ENCODE data around the gene PIGH. TPM values are rescaled to one million over a fixed set of nuclear protein-coding genes. Genes with fewer than 3 reads are reported as not detected.

The PIGH gene
- total and polyA plus RNA-seq, 2 of the 13 experiments (the other 11 are each of a cell fraction or from before 2014, with no cell fraction given), result 30.0 to 43.5 TPM

DNA sequence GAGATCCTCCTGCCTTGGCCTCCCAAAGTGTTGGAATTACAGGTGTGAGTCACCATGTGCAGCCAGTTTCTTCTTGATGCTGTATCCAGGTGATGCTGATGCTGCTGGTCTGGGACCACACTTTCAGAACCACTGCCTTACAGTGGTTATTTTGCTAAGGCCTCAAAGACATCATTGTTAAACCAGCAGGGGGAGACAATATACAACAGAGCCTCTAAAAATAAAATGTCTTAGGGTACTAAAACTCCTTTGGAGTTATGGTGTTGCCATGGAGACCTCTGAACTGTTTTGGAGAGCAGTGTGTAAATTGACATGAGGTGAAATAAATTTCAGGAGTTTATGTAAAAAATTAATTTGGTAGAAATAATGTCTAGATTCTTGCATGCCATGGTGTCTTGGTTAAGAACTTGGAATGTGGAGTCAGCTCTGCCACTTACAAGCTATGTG is 18.6 kb upstream of the PIGH start (continued):
- TF ChIP-seq KIAA2018 (CRISPR knock-in tag; IDR thresholded peaks at IDR 0.05; ENCODE audit: borderline replicate concordance) (no peak), ZBTB49 (CRISPR knock-in tag; IDR thresholded peaks at IDR 0.05; ENCODE audit: borderline replicate concordance) (no peak), HOMEZ (CRISPR knock-in tag; IDR thresholded peaks at IDR 0.05; ENCODE audit: low read depth) (0 out of 2 replicates have a peak, but pooled peaks have one; percentile 15), GTF3A (CRISPR knock-in tag; conservative IDR thresholded peaks at IDR 0.05) (no peak), KAT8 (CRISPR knock-in tag; IDR thresholded peaks at IDR 0.05) (0 out of 2 replicates have a peak, but pooled peaks have one; percentile 26), REXO4 (CRISPR knock-in tag; IDR thresholded peaks at IDR 0.05; ENCODE audit: borderline replicate concordance) (no peak), CENPX (CRISPR knock-in tag; IDR thresholded peaks at IDR 0.05) (no peak), STAG1 (CRISPR knock-in tag; IDR thresholded peaks at IDR 0.05) (peak; percentile 80), RFX3 (CRISPR knock-in tag; IDR thresholded peaks at IDR 0.05) (peak; percentile 77), RFX1 (IDR thresholded peaks at IDR 0.05) (peak; percentile 52), ZNF180 (CRISPR knock-in tag; IDR thresholded peaks at IDR 0.05; ENCODE audit: borderline replicate concordance, low read depth) (no peak), NPAS2 (CRISPR knock-in tag; IDR thresholded peaks at IDR 0.05; ENCODE audit: borderline replicate concordance) (no peak), BCL3 (CRISPR knock-in tag; IDR thresholded peaks at IDR 0.05) (no peak), TAF15 (IDR thresholded peaks at IDR 0.05; ENCODE audit: low read depth, low read length, poor library complexity, severe bottlenecking) (no peak), ZSCAN29 (CRISPR knock-in tag; conservative IDR thresholded peaks at IDR 0.05) (no peak)
- TF ChIP-seq, protein P1, sequence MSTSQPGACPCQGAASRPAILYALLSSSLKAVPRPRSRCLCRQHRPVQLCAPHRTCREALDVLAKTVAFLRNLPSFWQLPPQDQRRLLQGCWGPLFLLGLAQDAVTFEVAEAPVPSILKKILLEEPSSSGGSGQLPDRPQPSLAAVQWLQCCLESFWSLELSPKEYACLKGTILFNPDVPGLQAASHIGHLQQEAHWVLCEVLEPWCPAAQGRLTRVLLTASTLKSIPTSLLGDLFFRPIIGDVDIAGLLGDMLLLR (CRISPR knock-in tag; IDR thresholded peaks at IDR 0.05), result no peak

All from HepG2 (cell line).